A549 treated with RU486 at 1 μM for 4 hours (cell line): ENCODE data around the gene HSPA13. TPM values are rescaled to one million over a fixed set of nuclear protein-coding genes. Genes with fewer than 3 reads are reported as not detected.

Experiments
- total RNA-seq: library from RNA; stranded (reverse); fragments of 200-300 nt; extraction: Qiagen RNA extraction; gene quantifications from 5 replicates; pipeline ENCODE4 v1.2.3, GENCODE V29; 2022; ENCODE audit warnings: low read depth

The HSPA13 gene
- total RNA-seq: 7.8 to 19.2 TPM (median 16.5 TPM) in 5 replicates

GRCh38 chr21:14382835-14383595, at the start of gene HSPA13:
Gene HSPA13, minus strand, starts transcription at chr21:14383146. Its CDS starts 27 bp downstream, at chr21:14383119.

Other genes starting within 250 kb of the HSPA13 start
- not detected in 5 replicates for gene LIPI, start 172.2 kb downstream of the HSPA13 start, total RNA-seq
- not detected in 5 replicates for gene RBM11, start 167.0 kb downstream of the HSPA13 start, total RNA-seq
- gene SAMSN1, start 163.2 kb upstream of the HSPA13 start, total RNA-seq: not detected in 5 replicates